Measurements from ENCODE around the gene CNDP1.

- TF ChIP-seq CTCF (conservative IDR thresholded peaks at IDR 0.05 in 1 of 2, IDR thresholded peaks at IDR 0.05 in 1 of 2; ENCODE audit: extremely low read depth in 1 of 2, insufficient read depth in 1 of 2, low read depth in 1 of 2, low read length in 2 of 2) (no peak), EZH2 (IDR thresholded peaks at IDR 0.05; ENCODE audit: borderline replicate concordance, low read length) (no peak)
These were observed 48.0 kb upstream of the CNDP1 start for GRCh38 chr18:74486119-74486849.
